C4-2B (cell line): ENCODE results near the gene MALRD1.

Experiments
- ZFX ChIP-seq: fragments of 450-650 bp; IDR thresholded peaks from 2 replicates; pipeline ENCODE4 v1.6.1; 2017
- TF ChIP-seq, protein P1 (sequence below): fragments of 450-650 bp; conservative IDR thresholded peaks from 2 replicates; pipeline ENCODE4 v1.5.1; 2017; ENCODE audit warnings: mild to moderate bottlenecking

DNA sequence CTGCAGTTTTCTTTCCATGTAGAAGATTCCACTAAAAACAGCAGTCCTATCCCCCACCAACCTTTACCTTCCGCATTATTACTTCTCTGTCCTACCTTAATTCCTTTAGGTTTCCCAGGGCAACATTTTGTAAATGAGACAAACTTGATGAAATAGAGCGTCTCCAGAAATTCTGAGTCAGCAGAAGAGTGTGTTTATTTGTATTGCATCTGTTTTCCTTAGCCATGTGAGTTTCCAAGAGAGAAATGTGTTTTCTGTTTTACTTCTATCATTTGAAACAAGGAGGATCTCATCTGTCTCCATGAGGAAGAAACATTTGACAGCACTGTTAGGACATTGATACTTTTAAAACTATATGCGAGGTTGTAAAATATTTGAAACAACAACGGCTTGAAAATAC lies 523.5 kb downstream of the MALRD1 start:
- TF ChIP-seq, protein P1, sequence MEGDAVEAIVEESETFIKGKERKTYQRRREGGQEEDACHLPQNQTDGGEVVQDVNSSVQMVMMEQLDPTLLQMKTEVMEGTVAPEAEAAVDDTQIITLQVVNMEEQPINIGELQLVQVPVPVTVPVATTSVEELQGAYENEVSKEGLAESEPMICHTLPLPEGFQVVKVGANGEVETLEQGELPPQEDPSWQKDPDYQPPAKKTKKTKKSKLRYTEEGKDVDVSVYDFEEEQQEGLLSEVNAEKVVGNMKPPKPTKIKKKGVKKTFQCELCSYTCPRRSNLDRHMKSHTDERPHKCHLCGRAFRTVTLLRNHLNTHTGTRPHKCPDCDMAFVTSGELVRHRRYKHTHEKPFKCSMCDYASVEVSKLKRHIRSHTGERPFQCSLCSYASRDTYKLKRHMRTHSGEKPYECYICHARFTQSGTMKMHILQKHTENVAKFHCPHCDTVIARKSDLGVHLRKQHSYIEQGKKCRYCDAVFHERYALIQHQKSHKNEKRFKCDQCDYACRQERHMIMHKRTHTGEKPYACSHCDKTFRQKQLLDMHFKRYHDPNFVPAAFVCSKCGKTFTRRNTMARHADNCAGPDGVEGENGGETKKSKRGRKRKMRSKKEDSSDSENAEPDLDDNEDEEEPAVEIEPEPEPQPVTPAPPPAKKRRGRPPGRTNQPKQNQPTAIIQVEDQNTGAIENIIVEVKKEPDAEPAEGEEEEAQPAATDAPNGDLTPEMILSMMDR, result no peak
- TF ChIP-seq ZFX, result no peak
